GM19099 (cell line): Measurements from ENCODE around the gene TAS2R40.

Experiments
- POLR2A ChIP-seq: IDR thresholded peaks from 3 replicates; pipeline ENCODE4 v1.6.1; 2011; ENCODE audit warnings: low read depth; ENCODE audit not compliant: insufficient read length; ENCODE audit errors: extremely low read depth

The TAS2R40 gene

GRCh38 chr7:143261901-143262300 lies 40.1 kb downstream of the TAS2R40 start:
- TF ChIP-seq POLR2A: no peak

GRCh38 chr7:143263266-143264195 lies 41.7 kb downstream of the TAS2R40 start, which contains the start of gene GSTK1:
Gene GSTK1 (plus strand): TSS chr7:143263441. CDS start chr7:143263514, 73 bp downstream.
- peak; percentile 93 for TF ChIP-seq POLR2A

GRCh38 chr7:143265017-143265693 lies 43.3 kb downstream of the TAS2R40 start:
- no peak for TF ChIP-seq POLR2A

- no peak for TF ChIP-seq POLR2A
These were observed 47.4 kb downstream of the TAS2R40 start for GRCh38 chr7:143269251-143269650.

GRCh38 chr7:143271240-143271639 lies 49.4 kb downstream of the TAS2R40 start:
- no peak for TF ChIP-seq POLR2A
